Smooth muscle cell (in vitro differentiated cells): ENCODE data around the gene YTHDF1. TPM values are rescaled to one million over a fixed set of nuclear protein-coding genes. Genes with fewer than 3 reads are reported as not detected.
A peak's percentile ranks its signal among the peaks of the same experiment; 100 is the strongest.

Experiments used
- DNase-seq: peaks from one replicate; lab custom pipeline; 2025; ENCODE audit not compliant: unreplicated experiment; lab: John Stamatoyannopoulos, UW
- H2AFZ ChIP-seq: fragments of 200-600 bp; sonication (generic); 2 replicates; pipeline ENCODE4 v1.6.0; 2016; ENCODE audit warnings: antibody characterized with exemption, low read depth, mild to moderate bottlenecking
- H3F3A ChIP-seq: fragments of 200-600 bp; sonication (generic); 2 replicates; pipeline ENCODE4 v1.6.0; 2017; ENCODE audit warnings: antibody characterized with exemption, low read depth
- H3K27ac ChIP-seq: fragments of 200-600 bp; sonication (generic); 2 replicates; pipeline ENCODE4 v1.5.1; 2016; ENCODE audit warnings: low read depth, mild to moderate bottlenecking
- H3K27me3 ChIP-seq: fragments of 200-600 bp; sonication (generic); 2 replicates; pipeline ENCODE4 v1.6.1; 2016; ENCODE audit warnings: low read depth, mild to moderate bottlenecking
- H3K36me3 ChIP-seq: fragments of 200-600 bp; sonication (generic); 2 replicates; pipeline ENCODE4 v1.5.1; 2016; ENCODE audit warnings: low read depth
- H3K4me1 ChIP-seq: fragments of 200-600 bp; sonication (generic); 2 replicates; pipeline ENCODE4 v1.5.1; 2016; ENCODE audit warnings: low read depth
- H3K4me2 ChIP-seq: fragments of 200-600 bp; sonication (generic); 2 replicates; pipeline ENCODE4 v1.6.0; 2016; ENCODE audit warnings: mild to moderate bottlenecking
- H3K4me3 ChIP-seq: fragments of 200-600 bp; sonication (generic); 2 replicates; pipeline ENCODE4 v1.5.1; 2016; ENCODE audit warnings: mild to moderate bottlenecking
- H3K79me2 ChIP-seq: fragments of 200-600 bp; sonication (generic); 2 replicates; pipeline ENCODE4 v1.6.0; 2016; ENCODE audit warnings: low read depth, mild to moderate bottlenecking
- H3K9ac ChIP-seq: fragments of 200-600 bp; sonication (generic); 2 replicates; pipeline ENCODE4 v1.6.0; 2016; ENCODE audit warnings: low read depth
- H3K9me3 ChIP-seq: fragments of 200-600 bp; sonication (generic); replicated peaks from 2 replicates; pipeline ENCODE4 v1.5.1; 2016; ENCODE audit warnings: low read depth
- H4K20me1 ChIP-seq: fragments of 200-600 bp; sonication (generic); 2 replicates; pipeline ENCODE4 v1.6.0; 2016; ENCODE audit warnings: low read depth
- WGBS: methylation state at CpG from one replicate; pipeline ENCODE4 v1.1.7; 2016; ENCODE audit warnings: low lambda C conversion rate; 5-methylcytosine and 5-hydroxymethylcytosine counted together
- polyA plus RNA-seq: library from polyadenylated mRNA; unstranded; fragments of >200 nt; fragmentation: Nextera tagmentation; extraction: Ambion mirVana; gene quantifications from 2 replicates; pipeline ENCODE4 v1.2.1, GENCODE V29; 2016
- total RNA-seq: library from RNA; depleted of rRNA; stranded (reverse); fragments of >200 nt; gene quantifications from 2 replicates; pipeline ENCODE4 v1.2.3, GENCODE V29; 2014
- TF ChIP-seq, protein P1 (sequence below): fragments of 200-600 bp; sonication (generic); IDR thresholded peaks from 2 replicates; pipeline ENCODE4 v1.5.1; 2017; ENCODE audit warnings: borderline replicate concordance, mild to moderate bottlenecking, antibody characterized with exemption; ENCODE audit not compliant: insufficient read depth, poor library complexity, severe bottlenecking

The YTHDF1 gene
- total and polyA plus RNA-seq, 2 experiments from 2014 or later = 28.2 to 35.8 TPM

GRCh38 chr20:63228806-63229205 lies 12.9 kb upstream of the YTHDF1 start:
- H3K9ac ChIP-seq = no peak overlapping the region
- WGBS = 82% methylated on average over 13 of the region's 13 CpGs
- H3K27ac ChIP-seq = no peak overlapping the region

GRCh38 chr20:63227260-63227659 lies 11.3 kb upstream of the YTHDF1 start:
- H3K4me2 ChIP-seq = no peak overlapping the region
- peaks cover 11% of the 10 kb centered on the region for H3F3A ChIP-seq
- H3K27ac ChIP-seq = no peak overlapping the region
- H3K4me3 ChIP-seq = no peak overlapping the region
- no peak overlapping the region for H3K9ac ChIP-seq
- H3K4me1 ChIP-seq = peaks cover 18% of the 10 kb centered on the region
- H3K27me3 ChIP-seq = no peaks in the 10 kb centered on the region
- no peaks in the 10 kb centered on the region for H3K79me2 ChIP-seq
- no peak overlapping the region for H2AFZ ChIP-seq
- no peaks in the 10 kb centered on the region for H3K36me3 ChIP-seq
- TF ChIP-seq, protein P1, sequence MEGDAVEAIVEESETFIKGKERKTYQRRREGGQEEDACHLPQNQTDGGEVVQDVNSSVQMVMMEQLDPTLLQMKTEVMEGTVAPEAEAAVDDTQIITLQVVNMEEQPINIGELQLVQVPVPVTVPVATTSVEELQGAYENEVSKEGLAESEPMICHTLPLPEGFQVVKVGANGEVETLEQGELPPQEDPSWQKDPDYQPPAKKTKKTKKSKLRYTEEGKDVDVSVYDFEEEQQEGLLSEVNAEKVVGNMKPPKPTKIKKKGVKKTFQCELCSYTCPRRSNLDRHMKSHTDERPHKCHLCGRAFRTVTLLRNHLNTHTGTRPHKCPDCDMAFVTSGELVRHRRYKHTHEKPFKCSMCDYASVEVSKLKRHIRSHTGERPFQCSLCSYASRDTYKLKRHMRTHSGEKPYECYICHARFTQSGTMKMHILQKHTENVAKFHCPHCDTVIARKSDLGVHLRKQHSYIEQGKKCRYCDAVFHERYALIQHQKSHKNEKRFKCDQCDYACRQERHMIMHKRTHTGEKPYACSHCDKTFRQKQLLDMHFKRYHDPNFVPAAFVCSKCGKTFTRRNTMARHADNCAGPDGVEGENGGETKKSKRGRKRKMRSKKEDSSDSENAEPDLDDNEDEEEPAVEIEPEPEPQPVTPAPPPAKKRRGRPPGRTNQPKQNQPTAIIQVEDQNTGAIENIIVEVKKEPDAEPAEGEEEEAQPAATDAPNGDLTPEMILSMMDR = no peak
- H3K9me3 ChIP-seq = no peaks in the 10 kb centered on the region
- no peaks in the 10 kb centered on the region for H4K20me1 ChIP-seq
- DNase-seq = no peak
- 98% methylated on average over 5 of the region's 5 CpGs for WGBS

More at GRCh38 chr20:63228806-63229205, 12.9 kb upstream of the YTHDF1 start:
- no peaks in the 10 kb centered on the region for H4K20me1 ChIP-seq
- TF ChIP-seq, protein P1 = no peak
- no peaks in the 10 kb centered on the region for H3K79me2 ChIP-seq
- no peak for DNase-seq
- peaks cover 18% of the 10 kb centered on the region for H3F3A ChIP-seq
- H3K4me2 ChIP-seq = no peak overlapping the region
- H2AFZ ChIP-seq = no peak overlapping the region
- H3K9me3 ChIP-seq = no peaks in the 10 kb centered on the region
- H3K4me1 ChIP-seq = peaks cover 29% of the 10 kb centered on the region
- H3K27me3 ChIP-seq = no peaks in the 10 kb centered on the region
- no peaks in the 10 kb centered on the region for H3K36me3 ChIP-seq
- H3K4me3 ChIP-seq = no peak overlapping the region

DNA sequence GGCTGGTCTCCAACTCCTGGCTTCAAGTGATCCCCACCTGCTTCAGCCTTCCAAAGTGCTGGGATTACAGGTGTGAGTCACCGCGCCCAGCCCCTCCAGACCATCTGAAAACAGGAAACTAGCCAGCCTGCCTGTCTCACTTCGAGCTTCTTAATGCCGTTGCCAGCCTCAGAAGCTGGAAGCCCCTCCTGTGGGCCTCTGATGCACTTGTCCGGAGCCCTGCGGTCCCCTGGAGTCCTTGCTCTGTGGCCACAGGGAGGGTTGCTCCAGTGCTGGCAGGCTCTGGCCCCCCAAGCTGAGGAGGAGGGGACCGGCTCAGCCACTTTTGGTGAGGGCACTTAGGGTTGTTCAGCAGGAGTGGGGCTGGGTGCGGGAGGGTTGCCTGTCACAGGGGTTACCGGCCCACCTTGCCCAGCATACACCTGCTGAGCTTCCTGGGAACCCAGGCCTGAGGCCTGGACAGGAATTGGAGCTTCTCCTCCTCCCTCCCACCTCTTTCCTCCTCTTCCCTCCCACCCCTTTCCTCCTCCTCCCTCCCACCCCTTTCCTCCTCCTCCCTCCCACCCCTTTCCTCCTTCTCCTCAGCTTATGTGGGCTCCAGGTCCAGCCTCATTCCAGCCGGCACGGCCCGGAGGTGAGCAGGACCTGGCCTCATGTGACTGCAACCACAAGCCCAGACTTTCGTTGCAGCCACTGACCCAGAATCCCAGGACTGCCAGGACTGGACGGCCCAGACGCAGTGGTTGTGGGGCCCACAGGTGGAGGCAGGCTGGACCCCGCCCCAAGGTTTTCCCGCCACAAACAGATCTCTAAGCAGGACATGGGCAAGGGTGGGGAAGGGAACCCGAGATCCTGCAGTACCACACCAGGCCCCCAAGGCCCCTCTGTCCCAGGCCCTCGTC lies 10.4 kb upstream of the YTHDF1 start:
- Histone ChIP-seq H3K9me3 (no peaks in the 10 kb centered on the region), H3K27me3 (no peaks in the 10 kb centered on the region), H3K4me1 (peaks cover 10% of the 10 kb centered on the region), H3K79me2 (no peaks in the 10 kb centered on the region), H3K36me3 (no peaks in the 10 kb centered on the region), H3F3A (peaks cover 6% of the 10 kb centered on the region), H3K4me2 (no peak overlapping the region), H4K20me1 (no peaks in the 10 kb centered on the region), H2AFZ (no peak overlapping the region), H3K9ac (no peak overlapping the region), H3K4me3 (no peak overlapping the region), H3K27ac (peak overlapping the region; percentile 28)
- 64% methylated on average over 19 of the region's 19 CpGs for WGBS
- TF ChIP-seq, protein P1 = no peak
- DNase-seq = no peak
